ENCODE data around the gene NSG1. TPM values are rescaled to one million over a fixed set of nuclear protein-coding genes. Genes with fewer than 3 reads are reported as not detected.

NSG1 gene
- total RNA-seq, 1 experiment from 2014 or later: 3.8 TPM

DNA sequence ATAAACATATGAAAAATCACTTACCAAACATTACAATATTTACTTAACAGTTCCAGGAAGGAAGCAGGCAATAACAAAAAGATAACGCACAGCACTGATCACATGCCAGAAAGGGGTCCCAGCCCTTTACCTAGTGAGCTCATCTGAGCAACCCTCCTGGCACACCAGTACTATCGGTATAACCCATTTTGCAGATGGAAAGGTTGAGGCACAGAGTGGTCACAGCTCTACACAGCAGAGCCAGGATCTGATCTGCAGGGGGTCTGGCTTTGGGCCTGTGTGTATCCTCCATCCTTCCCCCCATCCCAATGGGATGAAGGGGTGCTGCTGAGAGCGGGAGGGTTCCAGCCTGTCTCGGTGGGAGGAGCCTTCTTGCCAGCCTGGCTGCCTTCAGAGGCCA is 5.0 kb downstream of the NSG1 start:
- in situ Hi-C loops (cut with HindIII; ENCODE audit: low pct_unique_long_range_greater_than_20kb, low sequenced_read_pairs): no loop called here
- DNase-seq (ENCODE audit: low read depth): no peak

DNA sequence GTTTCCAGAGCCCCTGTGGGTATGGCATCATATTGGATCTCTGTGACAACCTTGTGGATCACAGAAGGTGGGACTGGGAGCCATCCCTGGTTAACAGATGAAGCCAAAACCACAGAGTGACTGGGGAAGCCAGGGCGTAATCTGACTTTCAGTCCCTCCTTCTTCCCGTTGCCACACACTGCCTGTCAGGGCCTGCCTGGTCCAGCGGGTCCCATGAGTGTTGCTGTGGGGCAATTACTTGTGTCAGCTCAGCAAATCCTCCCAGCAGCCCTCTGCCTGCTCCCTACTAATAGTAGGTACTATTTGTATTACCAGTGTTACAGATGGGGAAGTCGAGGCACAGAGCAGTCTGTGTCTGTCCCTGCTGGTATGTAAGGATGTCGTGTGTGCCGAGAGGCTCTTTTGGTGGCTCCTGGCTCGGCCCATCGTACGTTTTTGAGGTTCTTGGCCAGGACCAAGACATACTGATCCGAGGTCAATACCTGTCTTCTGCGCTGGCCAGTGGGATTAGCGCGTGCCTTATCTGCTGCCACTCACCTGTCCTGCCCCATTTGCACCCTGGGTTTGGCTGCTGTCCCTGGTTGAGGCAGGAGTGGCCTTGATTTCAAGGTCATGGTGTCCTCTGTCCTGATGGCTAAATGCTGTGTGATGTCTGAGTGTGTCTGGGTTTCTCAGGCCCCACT is 5.7 kb downstream of the NSG1 start:
- in situ Hi-C loops (cut with HindIII; ENCODE audit: low pct_unique_long_range_greater_than_20kb, low sequenced_read_pairs): no loop called here
- DNase-seq (ENCODE audit: low read depth): no peak

DNA sequence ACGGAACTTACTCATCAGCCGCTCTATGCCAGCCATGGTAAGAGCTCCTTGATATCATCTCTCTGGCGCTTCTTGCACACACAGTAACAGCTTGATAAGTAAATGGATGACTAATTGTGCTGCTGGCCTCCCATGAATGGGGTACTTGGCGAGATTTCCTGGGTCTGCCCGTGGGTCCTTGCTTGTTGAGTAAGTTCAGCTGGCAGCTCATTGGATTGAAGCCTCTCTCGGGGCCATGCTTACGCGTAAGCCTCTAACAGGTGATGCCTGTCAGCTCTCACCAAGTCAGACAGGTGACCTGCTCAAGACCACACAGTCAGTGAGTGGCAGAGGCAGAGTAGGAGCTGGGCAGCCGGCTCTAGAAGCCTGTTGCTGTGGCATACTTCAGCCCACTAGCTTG is 7.7 kb downstream of the NSG1 start:
- in situ Hi-C loops (cut with HindIII; ENCODE audit: low pct_unique_long_range_greater_than_20kb, low sequenced_read_pairs): no loop called here
- DNase-seq (ENCODE audit: low read depth): no peak

DNA sequence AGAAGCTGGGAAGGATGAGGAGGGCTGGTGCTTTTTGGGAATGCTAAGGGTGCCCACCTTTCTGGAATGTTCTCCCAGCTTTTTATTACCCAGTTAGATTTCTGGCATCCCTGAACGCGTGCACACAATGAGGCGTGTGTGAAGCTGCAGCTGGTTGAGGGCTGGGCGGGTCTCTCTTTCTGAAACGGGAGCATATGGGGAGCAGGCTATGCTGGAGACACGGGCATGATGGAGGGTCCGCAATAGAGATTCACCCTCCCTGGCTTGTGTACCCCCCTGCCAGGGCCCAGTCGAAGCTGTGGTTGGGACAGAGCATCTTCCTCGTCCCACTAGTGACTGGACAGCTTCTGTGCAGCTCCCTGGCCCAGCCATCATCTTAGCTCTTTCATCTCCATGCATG is 8.5 kb downstream of the NSG1 start:
- in situ Hi-C loops (cut with HindIII; ENCODE audit: low pct_unique_long_range_greater_than_20kb, low sequenced_read_pairs): no loop called here
- DNase-seq (ENCODE audit: low read depth): no peak

DNA sequence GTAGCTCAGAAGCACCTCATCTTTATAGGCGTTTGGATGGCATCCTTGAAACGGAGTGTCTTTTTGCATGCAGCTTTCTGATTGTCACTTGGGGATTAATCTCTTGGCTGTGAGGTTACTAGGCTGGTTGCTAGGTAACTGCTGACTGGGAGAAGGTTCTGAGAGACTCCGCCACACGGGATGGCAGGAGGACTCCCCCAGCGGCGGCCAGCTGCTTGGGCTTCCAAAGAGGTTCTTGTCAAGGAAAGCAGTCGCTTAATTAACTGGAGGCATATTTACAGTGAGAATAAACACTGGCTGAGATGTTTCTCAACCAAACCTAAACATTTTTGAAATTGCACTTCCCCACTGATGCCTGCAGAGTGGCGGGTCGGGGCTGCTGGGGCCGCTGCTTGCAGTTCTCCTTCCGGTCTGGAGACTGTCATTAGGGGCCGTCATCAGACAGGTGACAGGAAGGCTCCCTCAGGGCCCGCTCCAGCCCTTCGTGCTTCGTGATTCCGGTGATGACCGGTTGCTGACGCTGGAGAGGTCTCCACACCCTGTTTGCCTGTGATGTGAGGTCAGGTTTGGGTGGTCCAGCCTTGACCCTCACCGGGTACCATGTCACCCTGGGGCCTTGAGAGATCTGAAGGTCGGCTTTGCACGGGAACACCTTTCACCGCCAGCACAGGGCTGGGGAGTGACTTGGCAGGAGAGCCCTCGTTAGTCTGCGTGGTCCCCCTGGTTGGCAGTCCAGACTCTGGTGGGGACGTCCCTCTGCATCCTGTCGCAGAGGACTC is 9.1 kb downstream of the NSG1 start:
- in situ Hi-C loops (cut with HindIII; ENCODE audit: low pct_unique_long_range_greater_than_20kb, low sequenced_read_pairs): no loop called here
- DNase-seq (ENCODE audit: low read depth): no peak

DNA sequence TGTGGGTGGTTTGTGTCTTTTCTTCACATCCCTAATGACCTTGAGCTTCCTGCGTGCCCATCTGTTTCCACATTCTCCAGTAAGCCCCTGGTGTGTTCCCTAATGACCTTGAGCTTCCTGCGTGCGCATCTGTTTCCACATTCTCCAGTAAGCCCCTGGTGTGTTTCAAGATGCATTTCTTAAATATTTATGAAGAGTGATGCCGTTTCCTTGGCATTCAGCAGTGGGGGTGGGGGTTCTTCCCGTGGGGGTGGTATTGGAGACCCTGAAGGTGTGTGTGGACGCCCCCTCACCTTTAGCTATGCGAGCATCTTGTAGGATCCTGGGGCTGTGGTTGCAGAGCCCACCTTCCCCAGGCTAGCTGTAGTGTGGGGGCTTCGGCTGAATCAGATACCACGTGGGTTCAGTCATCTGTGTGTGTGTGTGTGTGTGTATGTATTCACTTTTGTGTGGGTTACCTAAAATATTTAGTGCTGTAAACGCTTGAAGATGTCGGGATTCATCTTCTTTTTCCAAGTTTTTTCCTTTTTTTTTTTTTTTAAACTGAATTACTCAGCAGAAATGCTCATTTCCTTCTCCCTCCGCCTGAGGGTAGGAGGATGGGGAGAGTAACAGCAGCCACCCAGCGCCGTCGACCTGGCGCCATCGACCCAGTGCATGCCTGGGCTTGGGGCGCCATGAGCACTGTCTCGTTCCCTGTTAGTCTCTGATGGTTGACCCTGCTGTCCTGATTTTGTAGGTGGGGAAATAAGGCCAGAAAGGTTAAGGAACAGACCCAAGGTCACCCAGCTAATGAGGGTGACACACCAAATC is 9.9 kb downstream of the NSG1 start:
- in situ Hi-C loops (cut with HindIII; ENCODE audit: low pct_unique_long_range_greater_than_20kb, low sequenced_read_pairs): no loop called here
- DNase-seq (ENCODE audit: low read depth): no peak

DNA sequence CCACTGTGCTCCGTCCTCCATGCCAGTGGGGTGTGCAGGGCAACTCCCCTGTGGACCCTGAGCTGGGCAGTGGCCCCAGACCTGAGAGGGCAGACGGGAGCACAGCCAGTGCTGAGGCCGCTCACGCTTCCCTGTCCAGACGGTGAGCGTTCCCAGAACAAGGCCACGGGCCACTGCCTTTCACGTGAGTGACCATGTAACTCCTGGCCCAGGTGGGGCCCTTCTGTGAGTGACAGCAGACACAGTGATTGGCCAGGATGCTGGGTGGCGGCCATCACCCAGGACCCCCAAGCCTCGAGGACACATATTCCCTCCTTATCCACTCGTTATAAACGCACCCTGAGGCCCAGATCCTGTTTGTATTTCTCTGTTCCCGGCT is 10.5 kb downstream of the NSG1 start:
- in situ Hi-C loops (cut with HindIII; ENCODE audit: low pct_unique_long_range_greater_than_20kb, low sequenced_read_pairs): no loop called here
- DNase-seq (ENCODE audit: low read depth): no peak

DNA sequence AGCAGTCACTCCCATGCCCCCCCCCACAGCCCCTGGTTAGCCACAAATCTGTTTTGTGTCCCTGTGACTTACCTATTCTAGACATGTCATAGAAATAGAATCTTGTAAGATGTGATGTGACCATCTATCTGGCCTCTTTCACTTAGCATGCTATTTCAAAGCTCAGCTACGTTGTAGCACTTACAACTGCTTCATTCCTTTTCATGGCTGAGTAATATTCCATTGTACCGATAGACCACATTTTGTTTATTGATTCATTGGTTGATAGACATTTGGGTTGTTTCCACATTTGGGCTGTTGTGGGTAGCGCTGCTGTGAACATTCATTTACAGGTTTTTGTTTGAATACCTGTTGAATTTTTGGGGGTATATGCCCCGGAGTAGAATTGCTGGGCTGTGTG is 11.5 kb downstream of the NSG1 start:
- DNase-seq (ENCODE audit: low read depth): no peak
- in situ Hi-C loops (cut with HindIII; ENCODE audit: low pct_unique_long_range_greater_than_20kb, low sequenced_read_pairs): no loop called here

DNA sequence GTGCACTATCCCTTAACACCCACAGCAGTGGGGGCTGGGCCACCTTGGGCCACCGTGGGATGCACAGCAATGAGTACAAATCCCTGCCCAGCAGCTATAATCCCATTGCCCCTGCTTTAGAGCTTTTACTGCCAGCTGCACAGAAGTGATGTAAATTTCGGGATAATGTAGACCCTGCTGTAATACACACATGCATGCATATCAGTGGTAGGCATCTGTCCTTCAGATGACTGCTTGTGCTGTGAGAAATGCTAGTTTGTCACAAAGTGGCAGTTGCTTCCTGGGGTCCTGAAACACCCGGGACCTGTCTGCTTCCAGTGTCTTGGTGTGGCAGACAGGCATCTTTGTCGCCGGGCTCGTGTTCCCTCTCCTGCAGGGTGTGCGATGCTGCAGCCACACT is 14.1 kb downstream of the NSG1 start:
- in situ Hi-C loops (cut with HindIII; ENCODE audit: low pct_unique_long_range_greater_than_20kb, low sequenced_read_pairs): no loop called here
- DNase-seq (ENCODE audit: low read depth): no peak

DNA sequence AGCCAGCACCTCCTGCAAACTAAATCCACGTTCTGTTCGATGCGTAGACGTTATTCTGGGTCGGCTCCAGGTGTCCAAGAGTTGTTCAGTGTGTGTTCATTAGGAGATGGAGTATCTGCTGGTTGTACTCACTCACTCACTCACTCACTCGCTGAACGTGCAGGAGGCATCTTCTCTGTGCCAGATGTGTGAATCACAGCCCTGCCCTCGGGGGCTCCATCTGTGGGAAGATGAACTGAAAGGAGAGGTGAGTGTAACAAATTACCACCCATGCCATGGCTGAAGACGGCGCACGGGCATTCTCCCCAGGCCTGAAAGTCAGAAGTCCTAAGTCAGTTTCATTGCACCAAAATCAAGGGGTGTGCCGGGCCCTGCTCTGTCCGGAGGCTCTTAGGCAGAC is 16.1 kb downstream of the NSG1 start:
- in situ Hi-C loops (cut with HindIII; ENCODE audit: low pct_unique_long_range_greater_than_20kb, low sequenced_read_pairs): no loop called here
- no peak for DNase-seq (ENCODE audit: low read depth)

DNA sequence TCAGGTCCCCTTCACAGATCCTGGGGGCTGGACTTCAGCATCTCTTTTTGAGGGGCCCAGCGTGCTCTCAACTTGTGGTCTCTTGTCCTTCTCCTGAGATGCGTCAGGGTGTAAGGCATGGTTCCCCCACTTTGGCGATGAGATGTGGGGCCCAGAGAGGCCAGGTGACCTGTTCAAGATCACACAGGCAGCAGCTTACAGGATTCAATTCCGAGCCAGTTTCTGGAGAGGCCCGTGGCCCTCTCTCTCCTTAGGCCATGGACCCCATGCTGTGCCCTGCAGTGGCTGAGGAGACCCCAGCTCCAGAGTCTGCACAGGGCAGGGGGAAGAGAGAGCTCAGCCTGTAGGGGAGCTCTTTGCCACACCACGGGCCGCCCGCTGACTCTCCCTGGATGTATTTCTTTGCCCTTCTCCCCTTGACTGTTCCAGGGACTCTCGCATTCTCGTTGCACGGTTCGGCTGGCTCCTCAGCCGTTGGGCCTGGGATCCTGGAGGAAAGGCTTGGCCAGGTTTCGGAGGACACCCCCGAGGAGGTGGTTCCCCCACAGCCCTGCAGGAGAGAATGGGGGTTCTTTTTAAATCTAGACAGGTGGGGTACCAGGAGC is 18.6 kb downstream of the NSG1 start:
- DNase-seq (ENCODE audit: low read depth): no peak
- in situ Hi-C loops (cut with HindIII; ENCODE audit: low pct_unique_long_range_greater_than_20kb, low sequenced_read_pairs): no loop called here

DNA sequence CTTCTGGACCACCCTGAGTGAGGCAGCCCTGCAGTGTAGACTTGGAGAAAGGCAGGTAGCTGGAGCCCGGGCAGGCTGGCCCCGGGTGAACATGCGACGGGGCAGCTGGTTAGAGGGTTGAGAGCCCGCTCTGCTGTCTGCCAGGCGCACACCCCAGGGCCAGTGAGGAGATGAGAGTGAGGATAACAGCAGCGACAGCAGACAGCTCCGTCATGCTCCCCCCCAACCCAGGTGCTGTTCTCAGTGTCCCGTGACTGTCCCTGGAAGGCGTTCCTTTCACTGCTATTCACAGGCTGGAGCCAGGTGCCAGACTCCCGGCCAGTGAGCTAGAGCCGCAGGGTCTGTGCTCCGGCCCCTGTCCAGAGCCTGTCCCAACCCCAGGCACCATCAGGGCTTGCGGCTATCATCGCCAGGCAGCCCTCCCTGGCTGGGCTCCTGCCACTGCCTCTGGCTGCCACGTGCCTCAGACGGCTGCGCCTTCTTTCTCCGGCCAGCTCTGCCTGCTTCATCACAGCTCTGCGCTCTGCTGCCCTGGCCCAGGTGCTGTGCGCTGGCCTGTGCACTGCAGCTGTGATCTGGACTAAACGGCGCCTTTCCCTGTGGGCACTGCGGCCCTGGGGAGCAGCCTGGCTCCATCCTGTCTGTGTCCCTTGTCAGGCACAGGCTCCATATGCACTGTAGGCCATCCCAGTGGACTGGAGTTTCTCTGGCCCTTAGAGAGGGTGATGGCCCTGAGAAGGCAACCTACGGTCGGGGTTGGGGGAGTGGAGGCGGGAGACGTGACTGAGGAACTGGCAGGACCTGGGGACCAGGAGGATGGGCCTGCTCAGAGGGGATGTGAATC is 19.8 kb downstream of the NSG1 start:
- no peak for DNase-seq (ENCODE audit: low read depth)
- in situ Hi-C loops (cut with HindIII; ENCODE audit: low pct_unique_long_range_greater_than_20kb, low sequenced_read_pairs): no loop called here

DNA sequence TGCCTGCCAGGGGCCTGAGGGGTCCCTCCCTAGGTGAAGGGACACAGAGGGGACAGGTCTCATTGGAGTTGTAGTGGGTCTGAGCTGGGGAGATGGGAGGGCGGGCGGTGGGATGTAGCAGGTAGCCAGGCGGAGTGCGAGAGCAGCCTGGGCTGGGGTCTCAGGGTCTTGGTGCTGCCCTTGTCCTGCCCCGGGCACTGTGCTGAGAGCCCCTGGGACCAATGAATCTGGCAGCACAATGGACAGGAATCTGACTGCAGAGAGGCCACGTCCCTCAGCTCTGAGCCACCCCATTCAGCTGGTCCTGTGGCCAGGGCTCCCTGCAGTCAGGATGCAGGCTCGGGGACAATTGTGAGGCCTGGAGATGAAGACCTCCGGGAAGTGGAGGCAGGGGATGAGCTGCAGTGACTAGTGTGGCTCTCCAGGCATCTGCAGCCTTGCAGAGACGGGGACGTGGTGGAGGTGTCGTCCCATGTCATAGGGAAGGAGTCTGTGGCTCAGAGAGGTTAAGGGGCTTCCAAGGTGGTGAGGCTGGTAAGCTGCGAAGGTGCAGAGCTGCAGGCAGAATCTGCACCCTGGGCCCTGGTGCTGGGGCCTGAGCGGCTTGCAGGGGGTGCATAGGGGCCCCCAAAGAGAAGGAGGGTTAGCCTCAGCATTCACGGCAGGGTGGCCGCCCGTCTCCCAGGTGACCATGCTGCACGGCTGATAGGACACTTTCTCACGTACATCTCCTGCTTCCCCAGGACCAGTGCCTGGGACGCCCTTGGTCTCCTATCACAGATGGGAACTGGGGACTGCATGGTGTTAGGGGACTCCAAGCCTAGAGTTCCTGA is 20.6 kb downstream of the NSG1 start:
- in situ Hi-C loops (cut with HindIII; ENCODE audit: low pct_unique_long_range_greater_than_20kb, low sequenced_read_pairs): no loop called here
- no peak for DNase-seq (ENCODE audit: low read depth)

DNA sequence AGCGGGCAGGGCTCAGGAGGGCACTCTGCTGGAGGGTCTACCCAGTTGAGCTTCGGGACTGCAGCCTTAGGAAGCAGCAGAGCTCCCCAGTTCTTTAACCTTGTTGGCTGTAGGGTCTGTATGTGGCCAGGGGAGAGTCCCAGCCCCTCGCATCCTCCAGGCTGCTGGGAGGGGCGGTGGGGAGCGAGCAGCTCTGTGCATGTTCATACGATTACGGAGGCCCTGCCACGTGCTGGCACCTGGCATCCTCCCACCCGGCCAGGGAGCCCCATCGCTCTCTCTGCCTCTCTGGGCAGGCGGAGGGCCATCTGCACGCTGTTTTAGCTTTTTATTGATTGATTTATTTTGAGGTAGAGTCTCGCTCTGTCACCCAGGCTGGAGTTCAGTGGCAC is 21.2 kb downstream of the NSG1 start:
- DNase-seq (ENCODE audit: low read depth): no peak
- in situ Hi-C loops (cut with HindIII; ENCODE audit: low pct_unique_long_range_greater_than_20kb, low sequenced_read_pairs): no loop called here

DNA sequence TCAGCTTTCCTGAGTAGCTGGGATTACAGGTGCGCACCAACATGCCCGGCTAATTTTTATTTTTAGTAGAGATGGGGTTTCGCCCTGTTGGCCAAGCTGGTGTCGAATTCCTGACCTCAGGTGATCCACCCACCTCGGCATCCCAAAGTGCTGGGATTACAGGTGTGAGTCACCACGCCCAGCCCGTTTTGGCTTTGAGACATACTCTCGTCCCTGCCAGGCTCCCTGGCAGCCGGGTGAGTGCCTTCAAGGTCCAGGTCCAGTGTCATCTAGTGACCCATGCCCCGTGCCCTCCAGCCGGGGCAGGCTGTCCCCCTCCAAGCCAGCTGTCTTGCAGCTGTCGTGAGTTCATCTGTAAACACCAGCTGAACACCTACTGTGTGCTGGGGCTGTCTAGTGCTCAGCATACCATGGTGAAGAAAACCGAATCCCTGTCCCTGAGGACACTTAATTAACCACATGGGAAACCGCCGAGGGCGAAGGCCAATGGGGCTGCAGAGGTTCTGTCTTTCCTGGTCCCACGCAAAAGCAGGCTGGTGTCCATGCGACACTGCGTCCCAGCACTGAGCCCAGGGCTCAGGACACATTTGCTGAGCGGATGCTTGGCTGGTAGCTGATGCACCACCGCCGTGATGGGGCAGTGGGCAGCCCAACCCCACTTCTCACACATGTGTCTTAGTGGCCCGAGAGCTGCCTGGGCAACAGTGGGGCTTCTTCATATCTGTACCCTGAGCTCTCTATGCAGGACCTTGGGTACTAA is 21.9 kb downstream of the NSG1 start:
- in situ Hi-C loops (cut with HindIII; ENCODE audit: low pct_unique_long_range_greater_than_20kb, low sequenced_read_pairs): no loop called here
- DNase-seq (ENCODE audit: low read depth): no peak

DNA sequence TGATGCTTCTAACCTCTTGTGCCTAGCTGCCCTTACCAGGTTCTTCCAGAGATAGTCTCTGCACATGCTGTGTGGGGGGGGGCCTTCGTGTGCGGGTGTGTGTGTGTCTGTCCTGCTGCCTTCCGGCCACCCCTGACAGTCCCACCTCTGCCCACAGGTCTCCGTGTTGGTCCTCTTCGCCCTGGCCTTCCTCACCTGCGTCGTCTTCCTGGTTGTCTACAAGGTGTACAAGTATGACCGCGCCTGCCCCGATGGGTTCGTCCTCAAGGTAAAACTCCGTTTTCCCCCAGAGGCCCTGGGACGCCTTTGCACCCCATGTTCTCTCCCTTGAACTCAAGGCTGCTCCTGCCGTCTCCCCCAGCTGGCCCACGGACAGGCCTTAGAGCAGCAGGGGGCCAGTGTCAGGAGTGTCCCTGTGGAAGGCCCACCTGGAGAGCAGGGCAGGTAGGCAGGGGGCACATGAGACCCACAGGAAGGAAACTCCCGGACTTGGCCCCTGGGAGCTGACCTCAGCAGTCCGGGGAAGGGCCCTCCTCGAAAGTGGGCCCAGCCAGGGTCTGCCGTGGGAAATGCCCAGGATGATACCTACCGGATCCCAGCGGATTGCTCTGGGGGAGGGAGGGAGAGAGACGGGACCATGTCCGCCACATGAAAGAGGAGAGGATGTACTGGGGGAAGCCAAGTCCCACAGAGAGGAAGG is 22.7 kb downstream of the NSG1 start:
- in situ Hi-C loops (cut with HindIII; ENCODE audit: low pct_unique_long_range_greater_than_20kb, low sequenced_read_pairs): no loop called here
- no peak for DNase-seq (ENCODE audit: low read depth)
